ENCODE data around the gene GDF15.

GRCh38 chr19:18422530-18423191 lies 36.7 kb downstream of the GDF15 start:
- no peak for TF ChIP-seq CTCF (IDR thresholded peaks at IDR 0.05)
- TF ChIP-seq HMGA2 (CRISPR knock-in tag; IDR thresholded peaks at IDR 0.05): no peak
- TF ChIP-seq, protein P1, sequence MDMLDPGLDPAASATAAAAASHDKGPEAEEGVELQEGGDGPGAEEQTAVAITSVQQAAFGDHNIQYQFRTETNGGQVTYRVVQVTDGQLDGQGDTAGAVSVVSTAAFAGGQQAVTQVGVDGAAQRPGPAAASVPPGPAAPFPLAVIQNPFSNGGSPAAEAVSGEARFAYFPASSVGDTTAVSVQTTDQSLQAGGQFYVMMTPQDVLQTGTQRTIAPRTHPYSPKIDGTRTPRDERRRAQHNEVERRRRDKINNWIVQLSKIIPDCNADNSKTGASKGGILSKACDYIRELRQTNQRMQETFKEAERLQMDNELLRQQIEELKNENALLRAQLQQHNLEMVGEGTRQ (CRISPR knock-in tag; IDR thresholded peaks at IDR 0.05): no peak
- TF ChIP-seq JUN (CRISPR knock-in tag; IDR thresholded peaks at IDR 0.05): no peak
- no peak for TF ChIP-seq ATF2 (CRISPR knock-in tag; IDR thresholded peaks at IDR 0.05; ENCODE audit: borderline replicate concordance, low read depth)
- no peak for TF ChIP-seq KAT7 (CRISPR knock-in tag; IDR thresholded peaks at IDR 0.05; ENCODE audit: borderline replicate concordance)
- no peak for TF ChIP-seq SMAD3 (CRISPR knock-in tag; IDR thresholded peaks at IDR 0.05; ENCODE audit: borderline replicate concordance)
- TF ChIP-seq, protein P2, sequence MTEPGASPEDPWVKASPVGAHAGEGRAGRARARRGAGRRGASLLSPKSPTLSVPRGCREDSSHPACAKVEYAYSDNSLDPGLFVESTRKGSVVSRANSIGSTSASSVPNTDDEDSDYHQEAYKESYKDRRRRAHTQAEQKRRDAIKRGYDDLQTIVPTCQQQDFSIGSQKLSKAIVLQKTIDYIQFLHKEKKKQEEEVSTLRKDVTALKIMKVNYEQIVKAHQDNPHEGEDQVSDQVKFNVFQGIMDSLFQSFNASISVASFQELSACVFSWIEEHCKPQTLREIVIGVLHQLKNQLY (CRISPR knock-in tag; IDR thresholded peaks at IDR 0.05): no peak
- TF ChIP-seq, protein P3, sequence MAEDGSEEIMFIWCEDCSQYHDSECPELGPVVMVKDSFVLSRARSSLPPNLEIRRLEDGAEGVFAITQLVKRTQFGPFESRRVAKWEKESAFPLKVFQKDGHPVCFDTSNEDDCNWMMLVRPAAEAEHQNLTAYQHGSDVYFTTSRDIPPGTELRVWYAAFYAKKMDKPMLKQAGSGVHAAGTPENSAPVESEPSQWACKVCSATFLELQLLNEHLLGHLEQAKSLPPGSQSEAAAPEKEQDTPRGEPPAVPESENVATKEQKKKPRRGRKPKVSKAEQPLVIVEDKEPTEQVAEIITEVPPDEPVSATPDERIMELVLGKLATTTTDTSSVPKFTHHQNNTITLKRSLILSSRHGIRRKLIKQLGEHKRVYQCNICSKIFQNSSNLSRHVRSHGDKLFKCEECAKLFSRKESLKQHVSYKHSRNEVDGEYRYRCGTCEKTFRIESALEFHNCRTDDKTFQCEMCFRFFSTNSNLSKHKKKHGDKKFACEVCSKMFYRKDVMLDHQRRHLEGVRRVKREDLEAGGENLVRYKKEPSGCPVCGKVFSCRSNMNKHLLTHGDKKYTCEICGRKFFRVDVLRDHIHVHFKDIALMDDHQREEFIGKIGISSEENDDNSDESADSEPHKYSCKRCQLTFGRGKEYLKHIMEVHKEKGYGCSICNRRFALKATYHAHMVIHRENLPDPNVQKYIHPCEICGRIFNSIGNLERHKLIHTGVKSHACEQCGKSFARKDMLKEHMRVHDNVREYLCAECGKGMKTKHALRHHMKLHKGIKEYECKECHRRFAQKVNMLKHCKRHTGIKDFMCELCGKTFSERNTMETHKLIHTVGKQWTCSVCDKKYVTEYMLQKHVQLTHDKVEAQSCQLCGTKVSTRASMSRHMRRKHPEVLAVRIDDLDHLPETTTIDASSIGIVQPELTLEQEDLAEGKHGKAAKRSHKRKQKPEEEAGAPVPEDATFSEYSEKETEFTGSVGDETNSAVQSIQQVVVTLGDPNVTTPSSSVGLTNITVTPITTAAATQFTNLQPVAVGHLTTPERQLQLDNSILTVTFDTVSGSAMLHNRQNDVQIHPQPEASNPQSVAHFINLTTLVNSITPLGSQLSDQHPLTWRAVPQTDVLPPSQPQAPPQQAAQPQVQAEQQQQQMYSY (CRISPR knock-in tag; IDR thresholded peaks at IDR 0.05): no peak
- TF ChIP-seq SP1 (CRISPR knock-in tag; conservative IDR thresholded peaks at IDR 0.05): no peak
- no peak for TF ChIP-seq ZNF263 (CRISPR knock-in tag; IDR thresholded peaks at IDR 0.05; ENCODE audit: low read depth)
- TF ChIP-seq SMAD4 (CRISPR knock-in tag; IDR thresholded peaks at IDR 0.05): no peak

Data from WTC11 (cell line).